Neural cell (in vitro differentiated cells): ENCODE data around the gene GLDC. TPM values are rescaled to one million over a fixed set of nuclear protein-coding genes. Genes with fewer than 3 reads are reported as not detected.

Source experiments
- H2AFZ ChIP-seq: fragments of 200-600, 300-800 bp; sonication (generic), shearing (Covaris generic); 2 replicates; pipeline ENCODE4 v1.6.0; 2014; ENCODE audit warnings: low read depth, mild to moderate bottlenecking, antibody characterized with exemption, low read length, moderate library complexity
- H3F3A ChIP-seq: fragments of 200-600 bp; shearing (Covaris generic); 2 replicates; pipeline ENCODE4 v1.6.1; 2016; ENCODE audit warnings: mild to moderate bottlenecking, moderate library complexity, mixed read lengths, antibody characterized with exemption, low read length; ENCODE audit not compliant: insufficient read depth, poor library complexity, severe bottlenecking
- H3K27ac ChIP-seq: fragments of 200-600, 300-800 bp; sonication (generic), shearing (Covaris generic); 2 replicates; pipeline ENCODE4 v1.5.1; 2014; ENCODE audit warnings: mild to moderate bottlenecking, low read length, moderate library complexity
- H3K27me3 ChIP-seq: fragments of 300-800, 200-600 bp; sonication (generic), shearing (Covaris generic); 2 replicates; pipeline ENCODE4 v1.6.0; 2014; ENCODE audit warnings: mild to moderate bottlenecking, low read depth, low read length, moderate library complexity; ENCODE audit not compliant: insufficient read depth
- H3K36me3 ChIP-seq: fragments of 300-800, 200-600 bp; sonication (generic), shearing (Covaris generic); 2 replicates; pipeline ENCODE4 v1.5.1; 2014; ENCODE audit warnings: mild to moderate bottlenecking, antibody characterized with exemption, low read length, moderate library complexity; ENCODE audit not compliant: insufficient read depth
- H3K4me2 ChIP-seq: fragments of 300-800, 200-600 bp; sonication (generic), shearing (Covaris generic); 2 replicates; pipeline ENCODE4 v1.6.0; 2014; ENCODE audit warnings: mild to moderate bottlenecking, low read length
- H3K4me3 ChIP-seq: fragments of 300-800, 200-600 bp; sonication (generic), shearing (Covaris generic); 2 replicates; pipeline ENCODE4 v1.5.1; 2014; ENCODE audit warnings: mild to moderate bottlenecking, low read length, moderate library complexity
- H3K79me2 ChIP-seq: fragments of 200-600 bp; shearing (Covaris generic); replicated peaks from 2 replicates; pipeline ENCODE4 v1.6.0; 2014; ENCODE audit warnings: mild to moderate bottlenecking, low read length, moderate library complexity; ENCODE audit not compliant: insufficient read depth
- H3K9ac ChIP-seq: fragments of 300-800, 200-600 bp; sonication (generic), shearing (Covaris generic); 2 replicates; pipeline ENCODE4 v1.6.1; 2016; ENCODE audit warnings: mild to moderate bottlenecking, low read length, mixed read lengths
- H3K9me2 ChIP-seq: fragments of 200-600 bp; shearing (Covaris generic); 2 replicates; pipeline ENCODE4 v1.6.1; 2016; ENCODE audit warnings: mild to moderate bottlenecking, low read length, mixed read lengths; ENCODE audit not compliant: insufficient read depth
- H3K9me3 ChIP-seq: fragments of 200-600, 300-800 bp; sonication (generic), shearing (Covaris generic); 2 replicates; pipeline ENCODE4 v1.6.1; 2016; ENCODE audit warnings: mild to moderate bottlenecking, mixed run types, low read length, moderate library complexity, mixed read lengths
- H4K20me1 ChIP-seq: fragments of 200-600 bp; shearing (Covaris generic); 2 replicates; pipeline ENCODE4 v1.6.1; 2016; ENCODE audit warnings: mild to moderate bottlenecking, mixed run types; ENCODE audit not compliant: insufficient read depth
- CTCF ChIP-seq: fragments of 450-650 bp; IDR thresholded peaks from 2 replicates; pipeline ENCODE4 v1.5.1; 2014; ENCODE audit warnings: antibody characterized with exemption, mild to moderate bottlenecking, moderate library complexity; ENCODE audit not compliant: poor library complexity, severe bottlenecking
- EP300 ChIP-seq: fragments of 450-650 bp; conservative IDR thresholded peaks from 2 replicates; pipeline ENCODE4 v1.6.1; 2014; ENCODE audit warnings: antibody characterized with exemption, mild to moderate bottlenecking, moderate library complexity; ENCODE audit not compliant: poor library complexity, severe bottlenecking
- EZH2 ChIP-seq: fragments of 200-600, 300-800 bp; shearing (Covaris generic), sonication (generic); IDR thresholded peaks from 2 replicates; pipeline ENCODE4 v1.6.1; 2014; ENCODE audit warnings: antibody characterized with exemption, low read length, borderline replicate concordance, mild to moderate bottlenecking; ENCODE audit not compliant: insufficient read depth, poor library complexity, severe bottlenecking
- MXI1 ChIP-seq: fragments of 450-650 bp; conservative IDR thresholded peaks from 2 replicates; pipeline ENCODE4 v1.6.1; 2014; ENCODE audit warnings: antibody characterized with exemption, mild to moderate bottlenecking; ENCODE audit not compliant: poor library complexity, severe bottlenecking
- POLR2AphosphoS5 ChIP-seq: IDR thresholded peaks from 2 replicates; pipeline ENCODE4 v1.6.1; 2012
- RAD21 ChIP-seq: fragments of 450-650 bp; conservative IDR thresholded peaks from 2 replicates; pipeline ENCODE4 v1.6.1; 2014; ENCODE audit warnings: antibody characterized with exemption, mild to moderate bottlenecking, moderate library complexity
- SMC3 ChIP-seq: fragments of 450-650 bp; conservative IDR thresholded peaks from 2 replicates; pipeline ENCODE4 v1.6.1; 2014; ENCODE audit warnings: antibody characterized with exemption, mild to moderate bottlenecking, moderate library complexity; ENCODE audit not compliant: poor library complexity
- TAF1 ChIP-seq: IDR thresholded peaks from 2 replicates; pipeline ENCODE4 v1.6.1; 2012; ENCODE audit warnings: low read depth
- polyA plus RNA-seq: library from polyadenylated mRNA; depleted of rRNA; stranded (reverse); fragments of >200 nt; gene quantifications from 2 replicates; pipeline ENCODE4 v1.2.3, GENCODE V29; 2014
- TF ChIP-seq, protein P1 (sequence below): IDR thresholded peaks from 2 replicates; pipeline ENCODE4 v1.6.1; 2012; ENCODE audit warnings: borderline replicate concordance

Gene GLDC
- polyA plus RNA-seq, 1 donor from 2014 or later = 11.4 TPM

- H3K27ac ChIP-seq = no peak overlapping the region
- no peaks in the 10 kb centered on the region for H3K9me3 ChIP-seq
- no peaks in the 10 kb centered on the region for H3K9me2 ChIP-seq
- no peak overlapping the region for H2AFZ ChIP-seq
- H3F3A ChIP-seq = no peaks in the 10 kb centered on the region
- H4K20me1 ChIP-seq = no peaks in the 10 kb centered on the region
- no peak overlapping the region for H3K4me3 ChIP-seq
- no peaks in the 10 kb centered on the region for H3K27me3 ChIP-seq
- H3K9ac ChIP-seq = no peak overlapping the region
- H3K36me3 ChIP-seq = no peaks in the 10 kb centered on the region
- H3K4me2 ChIP-seq = no peak overlapping the region
- H3K79me2 ChIP-seq = no peaks in the 10 kb centered on the region
- TF ChIP-seq TAF1 = no peak
- TF ChIP-seq RAD21 = no peak
- no peak for TF ChIP-seq SMC3
- TF ChIP-seq EP300 = no peak
- no peak for TF ChIP-seq CTCF
- no peak for TF ChIP-seq EZH2
- TF ChIP-seq MXI1 = no peak
Measured at GRCh38 chr9:6512085-6512657, 133.4 kb downstream of the GLDC start.

DNA sequence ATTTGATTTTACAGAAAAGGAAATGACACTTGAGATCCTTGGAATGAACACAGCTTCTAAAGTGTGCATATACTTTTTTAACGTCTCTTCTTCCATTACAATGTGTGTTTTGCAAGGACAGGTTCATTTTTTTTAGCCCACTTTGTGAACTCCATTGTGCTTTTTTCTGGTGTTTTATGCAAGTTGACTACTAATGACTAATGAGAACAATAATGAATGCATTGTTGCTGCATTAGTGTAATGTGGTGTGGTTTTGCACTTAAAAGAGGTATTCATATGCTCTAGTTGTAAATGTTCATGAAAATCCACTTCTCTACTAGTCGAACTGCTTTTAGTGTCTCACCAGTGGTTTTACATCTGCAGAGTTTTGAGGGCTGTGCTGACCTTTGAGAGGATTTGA, 139.0 kb downstream of the GLDC start:
- Histone ChIP-seq H3K9me2 (no peaks in the 10 kb centered on the region), H3K27me3 (no peaks in the 10 kb centered on the region), H3K36me3 (peaks cover 10% of the 10 kb centered on the region), H3K9me3 (no peaks in the 10 kb centered on the region), H2AFZ (no peak overlapping the region), H3F3A (no peaks in the 10 kb centered on the region), H3K4me3 (no peak overlapping the region), H3K79me2 (no peaks in the 10 kb centered on the region), H3K4me2 (no peak overlapping the region), H3K9ac (no peak overlapping the region), H4K20me1 (no peaks in the 10 kb centered on the region), H3K27ac (no peak overlapping the region)
- TF ChIP-seq TAF1 (no peak), EP300 (no peak), MXI1 (no peak), SMC3 (no peak), POLR2AphosphoS5 (no peak), RAD21 (no peak), CTCF (no peak), EZH2 (no peak)
- TF ChIP-seq, protein P1, sequence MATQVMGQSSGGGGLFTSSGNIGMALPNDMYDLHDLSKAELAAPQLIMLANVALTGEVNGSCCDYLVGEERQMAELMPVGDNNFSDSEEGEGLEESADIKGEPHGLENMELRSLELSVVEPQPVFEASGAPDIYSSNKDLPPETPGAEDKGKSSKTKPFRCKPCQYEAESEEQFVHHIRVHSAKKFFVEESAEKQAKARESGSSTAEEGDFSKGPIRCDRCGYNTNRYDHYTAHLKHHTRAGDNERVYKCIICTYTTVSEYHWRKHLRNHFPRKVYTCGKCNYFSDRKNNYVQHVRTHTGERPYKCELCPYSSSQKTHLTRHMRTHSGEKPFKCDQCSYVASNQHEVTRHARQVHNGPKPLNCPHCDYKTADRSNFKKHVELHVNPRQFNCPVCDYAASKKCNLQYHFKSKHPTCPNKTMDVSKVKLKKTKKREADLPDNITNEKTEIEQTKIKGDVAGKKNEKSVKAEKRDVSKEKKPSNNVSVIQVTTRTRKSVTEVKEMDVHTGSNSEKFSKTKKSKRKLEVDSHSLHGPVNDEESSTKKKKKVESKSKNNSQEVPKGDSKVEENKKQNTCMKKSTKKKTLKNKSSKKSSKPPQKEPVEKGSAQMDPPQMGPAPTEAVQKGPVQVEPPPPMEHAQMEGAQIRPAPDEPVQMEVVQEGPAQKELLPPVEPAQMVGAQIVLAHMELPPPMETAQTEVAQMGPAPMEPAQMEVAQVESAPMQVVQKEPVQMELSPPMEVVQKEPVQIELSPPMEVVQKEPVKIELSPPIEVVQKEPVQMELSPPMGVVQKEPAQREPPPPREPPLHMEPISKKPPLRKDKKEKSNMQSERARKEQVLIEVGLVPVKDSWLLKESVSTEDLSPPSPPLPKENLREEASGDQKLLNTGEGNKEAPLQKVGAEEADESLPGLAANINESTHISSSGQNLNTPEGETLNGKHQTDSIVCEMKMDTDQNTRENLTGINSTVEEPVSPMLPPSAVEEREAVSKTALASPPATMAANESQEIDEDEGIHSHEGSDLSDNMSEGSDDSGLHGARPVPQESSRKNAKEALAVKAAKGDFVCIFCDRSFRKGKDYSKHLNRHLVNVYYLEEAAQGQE = no peak
